Breast epithelium (tissue), 4 donors: ENCODE results near the gene UBE3B. TPM values are rescaled to one million over a fixed set of nuclear protein-coding genes. Genes with fewer than 3 reads are reported as not detected.

ENCODE experiments used
- DNase-seq, 2 donors: peaks; one replicate each; pipeline ENCODE4 v3.0.0-alpha.2; 2019; ENCODE audit warnings: low spot score in 2 of 2
- H3K27ac ChIP-seq, 2 donors: fragments of 200-600 bp; sonication (generic) in 1 of 2; one replicate each; pipeline ENCODE4 v1.5.1; 2016 to 2019; ENCODE audit warnings: mild to moderate bottlenecking in 1 of 2
- H3K27me3 ChIP-seq, 2 donors: fragments of 200-600 bp; sonication (generic) in 1 of 2; one replicate each; pipeline versions ENCODE4 v1.5.1 to v1.6.0; 2017 to 2019; ENCODE audit warnings: control low read depth in 1 of 2, mild to moderate bottlenecking in 1 of 2
- H3K36me3 ChIP-seq: fragments of 200-600 bp; one replicate; pipeline ENCODE4 v1.5.1; 2019
- H3K4me1 ChIP-seq, 2 donors: fragments of 200-600 bp; sonication (generic); one replicate each; pipeline ENCODE4 v1.5.1; 2016 to 2019; ENCODE audit warnings: control low read depth in 1 of 2
- H3K4me3 ChIP-seq, 3 donors: fragments of 200-600 bp; sonication (generic); 1 replicate in 2 of 3; 2 replicates in 1 of 3; pipeline ENCODE4 v1.5.1; 2016 to 2019; ENCODE audit warnings: mild to moderate bottlenecking in 3 of 3, moderate library complexity in 2 of 3
- H3K9me3 ChIP-seq, 2 donors: fragments of 200-600 bp; sonication (generic) in 1 of 2; one replicate each; pipeline ENCODE4 v1.5.1; 2016 to 2019; ENCODE audit warnings: control low read depth in 1 of 2
- POLR2A ChIP-seq: fragments of 450-650 bp; IDR thresholded peaks from one replicate; pipeline ENCODE4 v1.6.1; 2016; ENCODE audit warnings: antibody characterized with exemption, mild to moderate bottlenecking, moderate library complexity
- POLR2AphosphoS5 ChIP-seq, 3 donors: sonication (generic); formaldehyde crosslinking; IDR thresholded peaks; one replicate each; pipeline ENCODE4 v1.6.1; 2017; ENCODE audit warnings: antibody characterized with exemption in 3 of 3
- intact Hi-C: fragments of 100-400 bp; cut with DNase I; formaldehyde crosslinking; loops from one replicate; pipeline ENCODE4 v1.15.1; 2023; ENCODE audit warnings: low total_unique reads
- total RNA-seq, 3 donors: library from RNA; depleted of rRNA; stranded (reverse); fragments of >200 nt; gene quantifications; one replicate each; pipeline ENCODE4 v1.1.0, GENCODE V29; 2016
- TF ChIP-seq, protein P1 (sequence below), 3 donors: fragments of 450-650 bp; IDR thresholded peaks; one replicate each; pipeline ENCODE4 v1.5.1; 2016 to 2017; ENCODE audit warnings: antibody characterized with exemption in 3 of 3, mild to moderate bottlenecking in 3 of 3, moderate library complexity in 3 of 3

The UBE3B gene
- total RNA-seq, 3 donors from 2014 or later, result 34.7 to 54.7 (median 47.7) TPM

- intact Hi-C loops, result no loop called here
- Histone ChIP-seq H3K4me1 (no peaks in the 10 kb centered on the region), H3K27me3 (no peaks in the 10 kb centered on the region), H3K27ac (peak overlapping the region; percentile 76 to 79), H3K4me3 (no peak overlapping the region), H3K9me3 (no peaks in the 10 kb centered on the region), H3K36me3 (peaks cover 6% of the 10 kb centered on the region)
- TF ChIP-seq POLR2A (no peak), POLR2AphosphoS5 (IDR thresholded peaks at IDR 0.05) (no peak)
- TF ChIP-seq, protein P1, sequence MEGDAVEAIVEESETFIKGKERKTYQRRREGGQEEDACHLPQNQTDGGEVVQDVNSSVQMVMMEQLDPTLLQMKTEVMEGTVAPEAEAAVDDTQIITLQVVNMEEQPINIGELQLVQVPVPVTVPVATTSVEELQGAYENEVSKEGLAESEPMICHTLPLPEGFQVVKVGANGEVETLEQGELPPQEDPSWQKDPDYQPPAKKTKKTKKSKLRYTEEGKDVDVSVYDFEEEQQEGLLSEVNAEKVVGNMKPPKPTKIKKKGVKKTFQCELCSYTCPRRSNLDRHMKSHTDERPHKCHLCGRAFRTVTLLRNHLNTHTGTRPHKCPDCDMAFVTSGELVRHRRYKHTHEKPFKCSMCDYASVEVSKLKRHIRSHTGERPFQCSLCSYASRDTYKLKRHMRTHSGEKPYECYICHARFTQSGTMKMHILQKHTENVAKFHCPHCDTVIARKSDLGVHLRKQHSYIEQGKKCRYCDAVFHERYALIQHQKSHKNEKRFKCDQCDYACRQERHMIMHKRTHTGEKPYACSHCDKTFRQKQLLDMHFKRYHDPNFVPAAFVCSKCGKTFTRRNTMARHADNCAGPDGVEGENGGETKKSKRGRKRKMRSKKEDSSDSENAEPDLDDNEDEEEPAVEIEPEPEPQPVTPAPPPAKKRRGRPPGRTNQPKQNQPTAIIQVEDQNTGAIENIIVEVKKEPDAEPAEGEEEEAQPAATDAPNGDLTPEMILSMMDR (IDR thresholded peaks at IDR 0.05), result no peak
- DNase-seq, result peak in 1 of 2 donors; percentile 39
Measured at GRCh38 chr12:109582636-109583035, 105.2 kb downstream of the UBE3B start.

DNA sequence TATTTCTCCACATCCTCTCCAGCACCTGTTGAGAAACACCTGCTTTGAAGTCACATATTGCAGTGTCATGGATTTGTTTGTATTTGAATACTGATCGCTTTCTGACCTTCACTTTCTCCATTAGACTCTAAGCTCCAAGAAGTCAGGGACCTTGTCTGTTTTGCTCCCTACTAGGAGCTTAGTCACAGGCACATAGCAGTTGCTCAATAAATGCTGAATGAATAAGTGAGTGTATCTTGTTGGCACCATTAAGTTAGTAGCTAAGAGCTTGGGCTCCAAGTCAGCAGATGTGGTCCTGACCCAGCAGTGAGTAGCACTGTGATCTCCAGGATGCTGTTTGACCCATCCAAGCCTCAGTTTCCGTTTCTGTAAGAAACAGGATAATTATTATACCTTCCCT is 106.3 kb downstream of the UBE3B start:
- Histone ChIP-seq H3K27me3 (no peaks in the 10 kb centered on the region), H3K9me3 (no peaks in the 10 kb centered on the region), H3K27ac (no peak overlapping the region), H3K36me3 (peaks cover 6% of the 10 kb centered on the region), H3K4me3 (no peak overlapping the region), H3K4me1 (no peaks in the 10 kb centered on the region)
- TF ChIP-seq POLR2AphosphoS5 (IDR thresholded peaks at IDR 0.05) (no peak), POLR2A (no peak)
- TF ChIP-seq, protein P1 (IDR thresholded peaks at IDR 0.05), result no peak
- no peak for DNase-seq
- intact Hi-C loops, result no loop called here

Other genes with a start within 250 kb of the UBE3B start
- gene FOXN4, start 168.3 kb upstream of the UBE3B start, total RNA-seq, result not detected
- 1 to 10 TPM in 1 of 3 donors, under 1 TPM in 2; under 0.01 to 2.0 (median 0.16) TPM for gene MYO1H, start 129.7 kb upstream of the UBE3B start, total RNA-seq
- 10 to 100 TPM; 65.3 to 86.2 (median 70.4) TPM for gene KCTD10, start 334 bp upstream of the UBE3B start, total RNA-seq
- 10 to 100 TPM; 23.9 to 29.1 (median 28.6) TPM for gene MMAB, start 95.9 kb downstream of the UBE3B start, total RNA-seq
- 10 to 100 TPM in 2 of 3 donors, 1 to 10 TPM in 1; 8.8 to 18.4 (median 17.6) TPM for gene MVK, start 96.2 kb downstream of the UBE3B start, total RNA-seq
- gene FAM222A, start 236.2 kb downstream of the UBE3B start, total RNA-seq, result 1 to 10 TPM in 2 of 3 donors, under 1 TPM in 1; 0.32 to 7.3 (median 1.3) TPM